OCI-LY1 (cell line): ENCODE measurements around the gene SMIM3.
A peak's percentile ranks its signal among the peaks of the same experiment; 100 is the strongest.
"Not testable (repeated sequence)": the region's sequence is repeated elsewhere in the genome, so short reads cannot be mapped to it uniquely, and the experiment has no call there.

Source experiments
- H2AFZ ChIP-seq: fragments of 200-600 bp; sonication (generic), shearing (Covaris generic); 2 replicates; pipeline ENCODE4 v1.6.0; 2014; ENCODE audit warnings: antibody characterized with exemption, mild to moderate bottlenecking, low read length
- H3F3A ChIP-seq: fragments of 200-600 bp; sonication (generic), shearing (Covaris generic); 2 replicates; pipeline ENCODE4 v1.6.0; 2014; ENCODE audit warnings: mild to moderate bottlenecking, antibody characterized with exemption, low read length, moderate library complexity; ENCODE audit not compliant: insufficient read depth
- H3K27ac ChIP-seq: fragments of 200-600 bp; sonication (generic); 2 replicates; pipeline ENCODE4 v1.5.1; 2014; ENCODE audit warnings: low read length, mixed run types, mild to moderate bottlenecking, low read depth; ENCODE audit not compliant: poor library complexity, severe bottlenecking
- H3K27me3 ChIP-seq: fragments of 200-600 bp; sonication (generic); 2 replicates; pipeline ENCODE4 v1.6.0; 2014; ENCODE audit warnings: antibody characterized with exemption, mild to moderate bottlenecking, low read length, moderate library complexity; ENCODE audit not compliant: insufficient read depth
- H3K36me3 ChIP-seq: fragments of 200-600 bp; sonication (generic); 2 replicates; pipeline ENCODE4 v1.6.1; 2014; ENCODE audit warnings: mild to moderate bottlenecking, antibody characterized with exemption, low read length, moderate library complexity, mixed read lengths; ENCODE audit not compliant: insufficient read depth
- H3K4me1 ChIP-seq: fragments of 200-600 bp; sonication (generic); 2 replicates; pipeline ENCODE4 v1.5.1; 2014; ENCODE audit warnings: mild to moderate bottlenecking, low read length, moderate library complexity; ENCODE audit not compliant: insufficient read depth, severe bottlenecking
- H3K4me2 ChIP-seq: fragments of 200-600 bp; sonication (generic), shearing (Covaris generic); 2 replicates; pipeline ENCODE4 v1.6.1; 2014; ENCODE audit warnings: low read length
- H3K4me3 ChIP-seq: fragments of 200-600 bp; sonication (generic); 2 replicates; pipeline ENCODE4 v1.5.1; 2014; ENCODE audit warnings: low read length, low read depth, mild to moderate bottlenecking, mixed read lengths; ENCODE audit not compliant: poor library complexity, severe bottlenecking
- H3K79me2 ChIP-seq: fragments of 200-600 bp; shearing (Covaris generic); 2 replicates; pipeline ENCODE4 v1.6.1; 2016; ENCODE audit warnings: mixed run types, low read length, mixed read lengths; ENCODE audit not compliant: insufficient read depth
- H3K9ac ChIP-seq: fragments of 200-600 bp; sonication (generic), shearing (Covaris generic); 2 replicates; pipeline ENCODE4 v1.6.1; 2014; ENCODE audit warnings: mild to moderate bottlenecking, low read length, mixed read lengths
- H3K9me2 ChIP-seq: fragments of 200-600 bp; sonication (generic), shearing (Covaris generic); 2 replicates; pipeline ENCODE4 v1.6.1; 2014; ENCODE audit warnings: low read depth, mild to moderate bottlenecking, low read length, mixed read lengths
- H3K9me3 ChIP-seq: fragments of 200-600 bp; shearing (Covaris generic); 2 replicates; pipeline ENCODE4 v1.6.1; 2014; ENCODE audit warnings: low read length, mixed read lengths
- H4K20me1 ChIP-seq: fragments of 200-600 bp; sonication (generic), shearing (Covaris generic); 2 replicates; pipeline ENCODE4 v1.6.0; 2016; ENCODE audit warnings: mild to moderate bottlenecking, low read length; ENCODE audit not compliant: insufficient read depth
- CTCF ChIP-seq: fragments of 200-600 bp; sonication (generic), shearing (Covaris generic); IDR thresholded peaks from 2 replicates; pipeline ENCODE4 v1.5.1; 2017; ENCODE audit warnings: mild to moderate bottlenecking, antibody characterized with exemption, low read length, moderate library complexity, mixed read lengths
- EZH2 ChIP-seq: fragments of 200-600 bp; sonication (generic), shearing (Covaris generic); IDR thresholded peaks from 2 replicates; pipeline ENCODE4 v1.8.0; 2017; ENCODE audit warnings: borderline replicate concordance, mixed run types, mild to moderate bottlenecking, antibody characterized with exemption, low read length, moderate library complexity, mixed read lengths

Gene SMIM3

GRCh38 chr5:150734579-150735384 is 43.8 kb upstream of the SMIM3 start:
- TF ChIP-seq CTCF, result peak; percentile 51; the same call in 1 of the 2 replicates
- no peak for TF ChIP-seq EZH2
- H3K9ac ChIP-seq, result no peak overlapping the region
- H3K4me1 ChIP-seq, result peaks cover 19% of the 10 kb centered on the region
- peak overlapping the region; percentile 78 for H3K27ac ChIP-seq
- H3K9me2 ChIP-seq, result no peaks in the 10 kb centered on the region
- H3K79me2 ChIP-seq, result 0 out of 2 replicates have a peak, but pooled peaks cover 4% of the 10 kb centered on the region
- no peak overlapping the region for H2AFZ ChIP-seq
- H4K20me1 ChIP-seq, result no peaks in the 10 kb centered on the region
- peaks cover 10% of the 10 kb centered on the region; the same call in 1 of the 2 replicates for H3K9me3 ChIP-seq
- H3F3A ChIP-seq, result no peaks in the 10 kb centered on the region
- H3K36me3 ChIP-seq, result peaks cover 81% of the 10 kb centered on the region
- peak overlapping the region; percentile 44; the same call in 1 of the 2 replicates for H3K4me2 ChIP-seq
- H3K4me3 ChIP-seq, result peak overlapping the region; percentile 21
- H3K27me3 ChIP-seq, result no peaks in the 10 kb centered on the region

GRCh38 chr5:150738862-150739261 is 39.7 kb upstream of the SMIM3 start:
- TF ChIP-seq EZH2, result no peak
- no peak for TF ChIP-seq CTCF
- Histone ChIP-seq H3K4me3 (no peak overlapping the region), H3F3A (no peaks in the 10 kb centered on the region), H3K9me3 (peaks cover 10% of the 10 kb centered on the region; the same call in 1 of the 2 replicates), H3K36me3 (peaks cover 73% of the 10 kb centered on the region), H3K27me3 (no peaks in the 10 kb centered on the region), H2AFZ (no peak overlapping the region), H3K9ac (no peak overlapping the region), H3K79me2 (0 out of 2 replicates have a peak, but pooled peaks cover 4% of the 10 kb centered on the region), H3K4me1 (peaks cover 19% of the 10 kb centered on the region), H4K20me1 (no peaks in the 10 kb centered on the region), H3K9me2 (no peaks in the 10 kb centered on the region), H3K4me2 (no peak overlapping the region), H3K27ac (no peak overlapping the region)

GRCh38 chr5:150740992-150741391 is 37.6 kb upstream of the SMIM3 start:
- no peak for TF ChIP-seq EZH2
- no peak for TF ChIP-seq CTCF
- Histone ChIP-seq H3K9me3 (peaks cover 10% of the 10 kb centered on the region; the same call in 1 of the 2 replicates), H3K9me2 (no peaks in the 10 kb centered on the region), H3K27ac (no peak overlapping the region), H2AFZ (no peak overlapping the region), H3K79me2 (0 out of 2 replicates have a peak, but pooled peaks cover 4% of the 10 kb centered on the region), H3K36me3 (peaks cover 61% of the 10 kb centered on the region), H3K4me2 (no peak overlapping the region), H3K9ac (no peak overlapping the region), H3K4me3 (no peak overlapping the region), H3K27me3 (no peaks in the 10 kb centered on the region), H4K20me1 (no peaks in the 10 kb centered on the region), H3K4me1 (no peaks in the 10 kb centered on the region), H3F3A (no peaks in the 10 kb centered on the region)

GRCh38 chr5:150742455-150743141 is 36.0 kb upstream of the SMIM3 start:
- H4K20me1 ChIP-seq, H2AFZ ChIP-seq, H3K9ac ChIP-seq, H3K9me3 ChIP-seq, H3K9me2 ChIP-seq, H3K27me3 ChIP-seq, H3K79me2 ChIP-seq, H3K4me3 ChIP-seq, H3F3A ChIP-seq, H3K4me1 ChIP-seq, H3K27ac ChIP-seq, H3K4me2 ChIP-seq: not testable (repeated sequence)
- H3K36me3 ChIP-seq, result peaks cover 46% of the 10 kb centered on the region

- H3K4me1 ChIP-seq, H3K9ac ChIP-seq, H3K4me3 ChIP-seq, H3F3A ChIP-seq, H3K79me2 ChIP-seq, H3K9me3 ChIP-seq, H4K20me1 ChIP-seq, H3K27ac ChIP-seq, H3K9me2 ChIP-seq, H2AFZ ChIP-seq, H3K4me2 ChIP-seq, H3K27me3 ChIP-seq: not testable (repeated sequence)
- peaks cover 40% of the 10 kb centered on the region for H3K36me3 ChIP-seq
These were observed 35.4 kb upstream of the SMIM3 start for GRCh38 chr5:150743142-150743488.
